Nephron (organoid): Measurements from ENCODE around the gene BCHE.

Source experiments
- H3K27ac Mint-ChIP-seq, 3 experiments: 2 replicates each; pipeline ENCODE4 v1.8.0; 2020; ENCODE audit warnings: mixed read lengths in 3 of 3, mild to moderate bottlenecking in 2 of 3, moderate library complexity in 1 of 3
- H3K27me3 Mint-ChIP-seq: 2 replicates; pipeline ENCODE4 v1.8.0; 2021; ENCODE audit warnings: low read depth, mild to moderate bottlenecking, moderate library complexity, mixed read lengths
- H3K36me3 Mint-ChIP-seq: 2 replicates; pipeline ENCODE4 v1.8.0; 2020; ENCODE audit warnings: low read depth, mixed read lengths
- H3K4me1 Mint-ChIP-seq: 2 replicates; pipeline ENCODE4 v1.8.0; 2020; ENCODE audit warnings: mixed read lengths
- H3K4me3 Mint-ChIP-seq, 3 experiments: 2 replicates each; pipeline ENCODE4 v1.8.0; 2020; ENCODE audit warnings: mild to moderate bottlenecking in 3 of 3, mixed read lengths in 3 of 3, moderate library complexity in 2 of 3
- H3K9me3 Mint-ChIP-seq: 2 replicates; pipeline ENCODE4 v1.8.0; 2020; ENCODE audit warnings: mixed read lengths
- CTCF ChIP-seq, 3 experiments: fragments of 200-600 bp; sonication (generic); IDR thresholded peaks; one replicate each; pipeline ENCODE4 v1.5.0; 2021; ENCODE audit warnings: antibody characterized with exemption in 3 of 3; ENCODE audit not compliant: unreplicated experiment in 3 of 3

The BCHE gene

GRCh38 chr3:165830746-165831145 lies 6.5 kb downstream of the BCHE start:
- Mint-ChIP-seq H3K4me1 (peaks cover 4% of the 10 kb centered on the region), H3K4me3 (no peak overlapping the region), H3K9me3 (no peaks in the 10 kb centered on the region), H3K27ac (no peak overlapping the region), H3K36me3 (no peaks in the 10 kb centered on the region), H3K27me3 (no peaks in the 10 kb centered on the region)
- TF ChIP-seq CTCF (IDR thresholded peaks at IDR 0.05; ENCODE audit: unreplicated experiment in 3 of 3) = no peak

DNA sequence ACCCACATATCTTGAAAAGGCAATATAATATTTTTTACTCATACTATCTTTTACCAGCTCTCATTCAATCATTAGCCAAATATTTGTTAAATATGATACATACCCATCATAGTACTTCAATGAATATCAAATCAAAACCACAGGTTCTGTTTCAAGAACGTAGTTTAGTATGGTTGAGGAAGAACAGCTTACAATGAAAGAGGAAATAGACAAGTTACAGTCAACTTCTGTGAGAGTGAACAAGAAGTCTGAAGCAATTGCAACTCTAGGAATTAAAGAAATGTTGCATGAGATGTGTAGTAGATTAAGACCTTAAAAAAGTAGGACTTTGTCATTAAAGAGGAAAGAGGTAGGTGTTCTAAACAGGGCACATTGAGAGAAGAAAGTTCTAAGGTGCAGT lies 9.3 kb downstream of the BCHE start:
- H3K4me1 Mint-ChIP-seq = no peaks in the 10 kb centered on the region
- H3K9me3 Mint-ChIP-seq = no peaks in the 10 kb centered on the region
- no peaks in the 10 kb centered on the region for H3K27me3 Mint-ChIP-seq
- TF ChIP-seq CTCF (IDR thresholded peaks at IDR 0.05; ENCODE audit: unreplicated experiment in 3 of 3) = no peak
- no peak overlapping the region for H3K27ac Mint-ChIP-seq
- no peak overlapping the region for H3K4me3 Mint-ChIP-seq
- H3K36me3 Mint-ChIP-seq = no peaks in the 10 kb centered on the region

GRCh38 chr3:165827233-165827632 lies 10.0 kb downstream of the BCHE start:
- no peak for TF ChIP-seq CTCF (IDR thresholded peaks at IDR 0.05; ENCODE audit: unreplicated experiment in 3 of 3)
- H3K27ac Mint-ChIP-seq = no peak overlapping the region
- no peaks in the 10 kb centered on the region for H3K4me1 Mint-ChIP-seq
- H3K9me3 Mint-ChIP-seq = no peaks in the 10 kb centered on the region
- H3K36me3 Mint-ChIP-seq = no peaks in the 10 kb centered on the region
- no peaks in the 10 kb centered on the region for H3K27me3 Mint-ChIP-seq
- H3K4me3 Mint-ChIP-seq = no peak overlapping the region

GRCh38 chr3:165820671-165821123 lies 16.5 kb downstream of the BCHE start:
- no peak for TF ChIP-seq CTCF (IDR thresholded peaks at IDR 0.05; ENCODE audit: unreplicated experiment in 3 of 3)
- no peaks in the 10 kb centered on the region for H3K9me3 Mint-ChIP-seq
- H3K27me3 Mint-ChIP-seq = no peaks in the 10 kb centered on the region
- H3K4me3 Mint-ChIP-seq = no peak overlapping the region
- H3K36me3 Mint-ChIP-seq = no peaks in the 10 kb centered on the region
- no peaks in the 10 kb centered on the region for H3K4me1 Mint-ChIP-seq
- no peak overlapping the region for H3K27ac Mint-ChIP-seq

DNA sequence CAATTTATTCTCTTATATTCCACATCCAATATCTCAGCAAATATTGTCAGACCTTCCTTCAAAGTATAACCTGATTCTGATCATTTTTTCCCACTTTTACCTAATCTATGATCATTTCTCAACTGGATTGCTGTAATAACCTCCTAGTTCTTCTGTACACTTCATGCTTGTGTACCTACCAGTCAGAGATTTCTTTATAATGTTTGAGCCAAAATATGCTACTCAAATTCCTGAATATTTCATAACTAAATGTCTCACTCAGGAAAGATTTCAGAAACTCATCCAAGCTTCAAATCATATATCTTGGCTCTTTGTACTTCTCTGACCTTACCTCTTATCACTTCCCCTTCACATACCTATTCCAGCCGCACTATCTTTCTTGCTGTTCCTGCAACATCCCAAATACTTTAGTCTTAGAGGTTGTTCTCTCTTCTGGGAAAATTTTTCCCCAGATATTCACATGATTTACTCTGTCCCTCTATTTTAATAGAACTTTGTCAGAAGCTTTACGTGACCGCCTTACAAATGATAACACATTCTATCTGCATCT lies 20.0 kb downstream of the BCHE start:
- Mint-ChIP-seq H3K27ac (no peak overlapping the region), H3K9me3 (no peaks in the 10 kb centered on the region), H3K4me1 (no peaks in the 10 kb centered on the region)

More for the DNA sequence above, 20.0 kb downstream of the BCHE start:
- no peak for TF ChIP-seq CTCF (IDR thresholded peaks at IDR 0.05; ENCODE audit: unreplicated experiment in 3 of 3)
- Mint-ChIP-seq H3K36me3 (no peaks in the 10 kb centered on the region), H3K4me3 (no peak overlapping the region), H3K27me3 (no peaks in the 10 kb centered on the region)
